NK-92 treated with Interleukin-12 subunit alpha and Interleukin-12 subunit beta, amount 100 ng/mL, for 24 hours (cell line): ENCODE results near the gene CAVIN2.
"Not testable (repeated sequence)": the region's sequence is repeated elsewhere in the genome, so short reads cannot be mapped to it uniquely, and the experiment has no call there.

Experiments
- DNase-seq: peaks from one replicate; lab custom pipeline; 2025; lab: John Stamatoyannopoulos, UW

Gene CAVIN2

GRCh38 chr2:191799526-191799925 is 47.4 kb downstream of the CAVIN2 start:
- DNase-seq, result no peak

- no peak for DNase-seq
Observed at GRCh38 chr2:191797942-191798876, 48.7 kb downstream of the CAVIN2 start.

- DNase-seq, result no peak
Observed at GRCh38 chr2:191797500-191797899, 49.4 kb downstream of the CAVIN2 start.

- DNase-seq, result no peak
Observed at GRCh38 chr2:191795715-191796114, 51.2 kb downstream of the CAVIN2 start.

- no peak for DNase-seq
Observed at GRCh38 chr2:191791953-191792560, 54.8 kb downstream of the CAVIN2 start.

GRCh38 chr2:191790737-191791136 is 56.2 kb downstream of the CAVIN2 start:
- no peak for DNase-seq

GRCh38 chr2:191789796-191790195 is 57.1 kb downstream of the CAVIN2 start:
- DNase-seq, result no peak

GRCh38 chr2:191786694-191787093 is 60.2 kb downstream of the CAVIN2 start:
- DNase-seq, result no peak

- not testable (repeated sequence) for DNase-seq
Observed at GRCh38 chr2:191785651-191786050, 61.2 kb downstream of the CAVIN2 start.
